OCI-LY1 (cell line): ENCODE measurements around the gene RBM47.
"Not testable (repeated sequence)": the region's sequence is repeated elsewhere in the genome, so short reads cannot be mapped to it uniquely, and the experiment has no call there.

ENCODE experiments used
- CTCF ChIP-seq: fragments of 200-600 bp; sonication (generic), shearing (Covaris generic); IDR thresholded peaks from 2 replicates; pipeline ENCODE4 v1.5.1; 2017; ENCODE audit warnings: mild to moderate bottlenecking, antibody characterized with exemption, low read length, moderate library complexity, mixed read lengths
- EZH2 ChIP-seq: fragments of 200-600 bp; sonication (generic), shearing (Covaris generic); IDR thresholded peaks from 2 replicates; pipeline ENCODE4 v1.8.0; 2017; ENCODE audit warnings: borderline replicate concordance, mixed run types, mild to moderate bottlenecking, antibody characterized with exemption, low read length, moderate library complexity, mixed read lengths

- TF ChIP-seq CTCF, EZH2: not testable (repeated sequence)
Observed at GRCh38 chr4:40628407-40628806, 1.3 kb downstream of the RBM47 start.
